Suppressor macrophage treated with lipopolysaccharide for 1 hour (primary cell): ENCODE results near the gene CLCNKA.
"Not testable (repeated sequence)": the region's sequence is repeated elsewhere in the genome, so short reads cannot be mapped to it uniquely, and the experiment has no call there.

Source experiments
- DNase-seq, 3 donors: peaks; one replicate each; pipeline ENCODE4 v3.0.0-alpha.2; 2020 to 2022

Gene CLCNKA

GRCh38 chr1:16043950-16044349 lies 22.1 kb downstream of the CLCNKA start:
- DNase-seq, result no peak

GRCh38 chr1:16046842-16047241 lies 25.0 kb downstream of the CLCNKA start:
- peak; percentile 30 to 45 (median 39) for DNase-seq

GRCh38 chr1:16047791-16048475 lies 26.1 kb downstream of the CLCNKA start:
- no peak for DNase-seq

- peak in 2 of 3 donors; percentile 18 to 31 for DNase-seq
Observed at GRCh38 chr1:16048573-16049189, 26.8 kb downstream of the CLCNKA start.

- no peak for DNase-seq
Observed at GRCh38 chr1:16050328-16050727, 28.5 kb downstream of the CLCNKA start.

- DNase-seq, result no peak
Observed at GRCh38 chr1:16051039-16051438, 29.2 kb downstream of the CLCNKA start.

GRCh38 chr1:16051949-16052348 lies 30.1 kb downstream of the CLCNKA start:
- DNase-seq, result not testable (repeated sequence)

GRCh38 chr1:16053781-16054502 lies 32.1 kb downstream of the CLCNKA start:
- DNase-seq, result no peak

GRCh38 chr1:16054598-16055540 lies 33.0 kb downstream of the CLCNKA start:
- DNase-seq, result no peak

- DNase-seq, result peak; percentile 74 to 88 (median 84)
Observed at GRCh38 chr1:16055613-16056520, 34.0 kb downstream of the CLCNKA start.

- DNase-seq, result not testable (repeated sequence)
Observed at GRCh38 chr1:16056521-16056912, 34.7 kb downstream of the CLCNKA start.

GRCh38 chr1:16057314-16057915 lies 35.6 kb downstream of the CLCNKA start:
- DNase-seq, result not testable (repeated sequence)

GRCh38 chr1:16058394-16059120 lies 36.7 kb downstream of the CLCNKA start:
- not testable (repeated sequence) for DNase-seq

- no peak for DNase-seq
Observed at GRCh38 chr1:16061266-16061665, 39.4 kb downstream of the CLCNKA start.

- not testable (repeated sequence) for DNase-seq
Observed at GRCh38 chr1:16061989-16062686, 40.3 kb downstream of the CLCNKA start.

- not testable (repeated sequence) for DNase-seq
Observed at GRCh38 chr1:16062687-16063075, 40.8 kb downstream of the CLCNKA start.

- DNase-seq, result no peak
Observed at GRCh38 chr1:16063226-16063829, 41.5 kb downstream of the CLCNKA start.

GRCh38 chr1:16063921-16064320 lies 42.1 kb downstream of the CLCNKA start:
- no peak for DNase-seq

- DNase-seq, result no peak
Observed at GRCh38 chr1:16064536-16065268, 42.9 kb downstream of the CLCNKA start.
